ENCODE measurements around the gene PRTN3. TPM values are rescaled to one million over a fixed set of nuclear protein-coding genes. Genes with fewer than 3 reads are reported as not detected.
"Not testable (repeated sequence)": the region's sequence is repeated elsewhere in the genome, so short reads cannot be mapped to it uniquely, and the experiment has no call there.

PRTN3 gene
- total and polyA plus RNA-seq, 7 experiments from 2014 or later = 2.7 TPM; not detected in 6

DNA sequence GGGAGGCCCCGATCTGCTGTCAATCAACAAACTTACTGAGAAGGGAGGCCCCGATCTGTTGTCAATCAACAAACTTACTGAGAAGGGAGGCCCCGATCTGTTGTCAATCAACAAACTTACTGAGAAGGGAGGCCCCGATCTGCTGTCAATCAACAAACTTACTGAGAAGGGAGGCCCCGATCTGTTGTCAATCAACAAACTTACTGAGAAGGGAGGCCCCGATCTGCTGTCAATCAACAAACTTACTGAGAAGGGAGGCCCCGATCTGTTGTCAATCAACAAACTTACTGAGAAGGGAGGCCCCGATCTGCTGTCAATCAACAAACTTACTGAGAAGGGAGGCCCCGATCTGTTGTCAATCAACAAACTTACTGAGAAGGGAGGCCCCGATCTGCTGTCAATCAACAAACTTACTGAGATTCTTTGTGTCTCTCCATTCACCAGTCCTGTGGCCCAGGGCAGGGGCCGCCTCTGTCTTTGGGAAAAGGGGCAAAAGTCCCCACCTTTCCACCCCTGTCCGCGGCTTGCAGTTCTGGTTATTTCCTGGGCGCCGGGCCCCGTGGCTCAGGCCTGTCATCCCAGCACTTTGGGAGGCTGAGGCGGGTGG is 12.9 kb downstream of the PRTN3 start:
- POLR2A ChIA-PET; H3K4me3 ChIP-seq (ENCODE audit: low read length); H3K27me3 ChIP-seq (ENCODE audit: control insufficient read depth in 2 of 2, insufficient read depth in 2 of 2, low read length in 2 of 2); CTCF ChIA-PET; H3K4me1 Mint-ChIP-seq; H3K27ac Mint-ChIP-seq; H3K9me3 ChIP-seq (ENCODE audit: control insufficient read depth in 2 of 3, low read length in 3 of 3); intact Hi-C loops (cut with micrococcal nuclease); H3K4me3 Mint-ChIP-seq; H3K27ac ChIP-seq (ENCODE audit: low read depth, low read length); ATAC-seq; H3K36me3 ChIP-seq (ENCODE audit: control insufficient read depth in 2 of 3, insufficient read depth in 3 of 3, low read length in 3 of 3); H3K9me3 Mint-ChIP-seq; H3K36me3 Mint-ChIP-seq; DNase-seq; H3K4me1 ChIP-seq (ENCODE audit: control insufficient read depth in 2 of 2, insufficient read depth in 2 of 2, low read length in 2 of 2): not testable (repeated sequence)
- peaks cover 0 to 20% (median 8%) of the 10 kb centered on the region in 5 donors for H3K27me3 Mint-ChIP-seq

DNA sequence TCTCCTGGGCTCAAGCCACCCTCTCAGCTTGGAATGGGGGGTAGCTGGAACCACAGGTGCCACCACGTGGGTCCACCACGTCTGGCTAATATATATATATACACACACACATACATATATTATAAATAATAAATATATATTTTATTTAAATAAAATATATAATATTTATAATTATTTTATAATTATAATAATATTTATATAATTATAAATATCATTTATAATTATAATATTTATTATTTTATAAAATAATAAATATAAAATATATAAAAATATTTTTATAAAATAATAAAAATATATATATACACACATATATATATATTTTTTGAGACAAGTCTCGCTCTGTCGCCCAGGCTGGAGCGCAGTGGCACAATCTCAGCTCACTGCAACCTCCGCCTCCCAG is 13.8 kb downstream of the PRTN3 start:
- CTCF ChIA-PET = interaction anchor here (0.6 to 1.1 kb wide), 2 partner anchors 324 to 566 kb away, joined by 3 to 4 read pairs; no protein-coding TSS in a partner anchor
- Mint-ChIP-seq H3K4me1 (peaks cover 0 to 8% (median 0%) of the 10 kb centered on the region in 7 donors), H3K4me3 (no peak overlapping the region), H3K27me3 (peaks cover 0 to 18% (median 5%) of the 10 kb centered on the region in 5 donors), H3K9me3 (peaks cover 0 to 2% (median 0%) of the 10 kb centered on the region in 11 donors), H3K36me3 (no peaks in the 10 kb centered on the region), H3K27ac (no peak overlapping the region)
- Histone ChIP-seq H3K4me3 (ENCODE audit: low read length) (no peak overlapping the region), H3K4me1 (ENCODE audit: control insufficient read depth in 2 of 2, insufficient read depth in 2 of 2, low read length in 2 of 2) (no peaks in the 10 kb centered on the region), H3K36me3 (ENCODE audit: control insufficient read depth in 2 of 3, insufficient read depth in 3 of 3, low read length in 3 of 3) (no peaks in the 10 kb centered on the region), H3K27ac (ENCODE audit: low read depth, low read length) (no peak overlapping the region), H3K9me3 (ENCODE audit: control insufficient read depth in 2 of 3, low read length in 3 of 3) (no peaks in the 10 kb centered on the region), H3K27me3 (ENCODE audit: control insufficient read depth in 2 of 2, insufficient read depth in 2 of 2, low read length in 2 of 2) (no peaks in the 10 kb centered on the region)
- intact Hi-C loops (cut with micrococcal nuclease) = no loop called here
- DNase-seq (no peak), ATAC-seq (no peak)
- POLR2A ChIA-PET = interaction anchor here (0.6 kb wide), 1 partner anchor 308 kb away, joined by 4 read pairs; no protein-coding TSS in a partner anchor

DNA sequence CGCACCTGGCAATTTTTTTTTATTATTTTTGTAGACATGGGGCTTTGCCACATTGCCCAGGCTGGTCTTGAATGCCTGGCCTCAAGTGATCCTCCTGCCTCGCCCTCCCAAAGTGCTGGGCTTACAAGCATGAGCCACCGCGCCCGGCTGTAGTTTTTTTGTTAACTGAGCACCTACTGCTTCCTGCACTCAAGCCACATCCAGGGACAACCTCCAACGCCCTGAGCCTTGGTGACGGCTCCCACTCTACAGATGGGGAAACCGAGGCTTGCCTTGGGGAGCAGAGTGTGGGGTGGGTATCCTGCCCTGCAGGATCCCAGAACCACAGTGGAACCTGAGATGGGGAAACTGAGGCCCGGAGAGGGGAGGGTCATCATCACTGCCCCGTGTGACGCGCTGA is 14.3 kb downstream of the PRTN3 start:
- ChIA-PET POLR2A (interaction anchor here (0.6 kb wide), 1 partner anchor 61 kb away, joined by 3 read pairs; no protein-coding TSS in a partner anchor), CTCF (interaction anchor here (0.7 to 2.4 kb wide), 3 partner anchors 64 to 323 kb away, joined by 3 to 8 read pairs (median 4); no protein-coding TSS in a partner anchor)
- H3K9me3 Mint-ChIP-seq = peaks cover 0 to 2% (median 0%) of the 10 kb centered on the region in 11 donors
- H3K4me1 Mint-ChIP-seq = peaks cover 0 to 10% (median 0%) of the 10 kb centered on the region in 7 donors
- ATAC-seq (no peak), DNase-seq (no peak)
- H3K27ac ChIP-seq (ENCODE audit: low read depth, low read length) = no peak overlapping the region
- intact Hi-C loops (cut with micrococcal nuclease) = no loop called here
- H3K4me3 Mint-ChIP-seq = no peak overlapping the region
- H3K27me3 Mint-ChIP-seq = peaks cover 0 to 22% (median 0%) of the 10 kb centered on the region in 5 donors
- H3K4me3 ChIP-seq (ENCODE audit: low read length) = no peak overlapping the region
- H3K36me3 Mint-ChIP-seq = no peaks in the 10 kb centered on the region
- H3K4me1 ChIP-seq (ENCODE audit: control insufficient read depth in 2 of 2, insufficient read depth in 2 of 2, low read length in 2 of 2) = no peaks in the 10 kb centered on the region
- H3K36me3 ChIP-seq (ENCODE audit: control insufficient read depth in 2 of 3, insufficient read depth in 3 of 3, low read length in 3 of 3) = no peaks in the 10 kb centered on the region
- no peak overlapping the region for H3K27ac Mint-ChIP-seq
- no peaks in the 10 kb centered on the region for H3K9me3 ChIP-seq (ENCODE audit: control insufficient read depth in 2 of 3, low read length in 3 of 3)
- H3K27me3 ChIP-seq (ENCODE audit: control insufficient read depth in 2 of 2, insufficient read depth in 2 of 2, low read length in 2 of 2) = no peaks in the 10 kb centered on the region

DNA sequence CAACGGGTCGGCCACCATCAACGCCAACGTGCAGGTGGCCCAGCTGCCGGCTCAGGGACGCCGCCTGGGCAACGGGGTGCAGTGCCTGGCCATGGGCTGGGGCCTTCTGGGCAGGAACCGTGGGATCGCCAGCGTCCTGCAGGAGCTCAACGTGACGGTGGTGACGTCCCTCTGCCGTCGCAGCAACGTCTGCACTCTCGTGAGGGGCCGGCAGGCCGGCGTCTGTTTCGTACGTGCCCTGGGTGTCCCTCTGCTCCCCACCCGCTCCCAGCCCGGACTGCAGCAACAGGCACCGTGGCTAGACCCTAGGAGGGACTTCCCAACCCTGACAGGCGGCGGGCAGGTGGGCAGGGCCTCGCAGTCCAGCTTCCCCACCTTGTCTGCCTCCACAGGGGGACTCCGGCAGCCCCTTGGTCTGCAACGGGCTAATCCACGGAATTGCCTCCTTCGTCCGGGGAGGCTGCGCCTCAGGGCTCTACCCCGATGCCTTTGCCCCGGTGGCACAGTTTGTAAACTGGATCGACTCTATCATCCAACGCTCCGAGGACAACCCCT is 14.8 kb downstream of the PRTN3 start:
- Histone ChIP-seq H3K27ac (ENCODE audit: low read depth, low read length) (no peak overlapping the region), H3K9me3 (ENCODE audit: control insufficient read depth in 2 of 3, low read length in 3 of 3) (no peaks in the 10 kb centered on the region), H3K4me1 (ENCODE audit: control insufficient read depth in 2 of 2, insufficient read depth in 2 of 2, low read length in 2 of 2) (no peaks in the 10 kb centered on the region), H3K36me3 (ENCODE audit: control insufficient read depth in 2 of 3, insufficient read depth in 3 of 3, low read length in 3 of 3) (no peaks in the 10 kb centered on the region), H3K27me3 (ENCODE audit: control insufficient read depth in 2 of 2, insufficient read depth in 2 of 2, low read length in 2 of 2) (no peaks in the 10 kb centered on the region), H3K4me3 (ENCODE audit: low read length) (no peak overlapping the region)
- Mint-ChIP-seq H3K27ac (no peak overlapping the region), H3K27me3 (peaks cover 0 to 23% (median 0%) of the 10 kb centered on the region in 5 donors), H3K4me1 (peaks cover 0 to 11% (median 0%) of the 10 kb centered on the region in 7 donors), H3K4me3 (no peak overlapping the region), H3K36me3 (no peaks in the 10 kb centered on the region), H3K9me3 (peaks cover 0 to 2% (median 0%) of the 10 kb centered on the region in 11 donors)
- ATAC-seq (no peak), DNase-seq (no peak)
- intact Hi-C loops (cut with micrococcal nuclease) = no loop called here
- ChIA-PET CTCF (interaction anchor here (0.6 to 2.4 kb wide), 6 partner anchors 10 to 323 kb away, joined by 3 to 8 read pairs (median 4); partner anchors contain the start of gene WDR18), POLR2A (interaction anchor here (0.6 kb wide), 1 partner anchor 60 kb away, joined by 3 read pairs; no protein-coding TSS in a partner anchor)

DNA sequence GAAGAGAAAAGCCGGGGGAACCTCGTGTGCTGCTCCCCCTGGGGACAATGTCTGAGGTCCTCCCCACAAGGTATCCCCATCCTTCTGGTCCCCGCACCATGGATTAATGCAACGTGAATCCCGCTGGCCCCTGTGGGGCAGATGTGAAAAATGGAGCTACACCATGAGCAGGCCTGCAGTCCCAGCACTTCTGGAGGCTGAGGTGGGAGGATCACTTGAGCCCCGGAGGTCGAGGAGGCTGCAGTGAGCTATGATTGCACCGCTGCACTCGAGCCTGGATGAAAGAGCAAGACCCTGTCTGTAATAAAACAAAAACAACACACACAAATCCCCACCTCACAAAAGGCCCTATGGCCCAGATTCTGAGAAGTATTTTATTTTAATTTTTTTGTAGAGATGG is 17.5 kb downstream of the PRTN3 start:
- no peaks in the 10 kb centered on the region for H3K36me3 ChIP-seq (ENCODE audit: control insufficient read depth in 2 of 3, insufficient read depth in 3 of 3, low read length in 3 of 3)
- Mint-ChIP-seq H3K27ac (peak overlapping the region in 1 of 9 donors; percentile 24), H3K4me1 (peaks cover 0 to 17% (median 9%) of the 10 kb centered on the region in 7 donors), H3K27me3 (peaks cover 0 to 23% (median 0%) of the 10 kb centered on the region in 5 donors), H3K36me3 (no peaks in the 10 kb centered on the region), H3K9me3 (peaks cover 0 to 2% (median 0%) of the 10 kb centered on the region in 11 donors), H3K4me3 (no peak overlapping the region)
- ChIA-PET POLR2A (interaction anchor here (0.6 to 3.0 kb wide), 2 partner anchors 62 to 168 kb away, joined by 3 to 11 read pairs; partner anchors contain the start of gene CNN2), CTCF (interaction anchor here (0.6 to 2.1 kb wide), 6 partner anchors 51 to 208 kb away, joined by 3 to 5 read pairs (median 4); partner anchors contain the start of gene WDR18)
- no peak overlapping the region for H3K4me3 ChIP-seq (ENCODE audit: low read length)
- no peak for ATAC-seq
- peaks cover 9 to 13% of the 10 kb centered on the region in 2 donors for H3K4me1 ChIP-seq (ENCODE audit: control insufficient read depth in 2 of 2, insufficient read depth in 2 of 2, low read length in 2 of 2)
- no peaks in the 10 kb centered on the region for H3K27me3 ChIP-seq (ENCODE audit: control insufficient read depth in 2 of 2, insufficient read depth in 2 of 2, low read length in 2 of 2)
- DNase-seq = no peak
- intact Hi-C loops (cut with micrococcal nuclease) = no loop called here
- H3K27ac ChIP-seq (ENCODE audit: low read depth, low read length) = no peak overlapping the region
- H3K9me3 ChIP-seq (ENCODE audit: control insufficient read depth in 2 of 3, low read length in 3 of 3) = no peaks in the 10 kb centered on the region

DNA sequence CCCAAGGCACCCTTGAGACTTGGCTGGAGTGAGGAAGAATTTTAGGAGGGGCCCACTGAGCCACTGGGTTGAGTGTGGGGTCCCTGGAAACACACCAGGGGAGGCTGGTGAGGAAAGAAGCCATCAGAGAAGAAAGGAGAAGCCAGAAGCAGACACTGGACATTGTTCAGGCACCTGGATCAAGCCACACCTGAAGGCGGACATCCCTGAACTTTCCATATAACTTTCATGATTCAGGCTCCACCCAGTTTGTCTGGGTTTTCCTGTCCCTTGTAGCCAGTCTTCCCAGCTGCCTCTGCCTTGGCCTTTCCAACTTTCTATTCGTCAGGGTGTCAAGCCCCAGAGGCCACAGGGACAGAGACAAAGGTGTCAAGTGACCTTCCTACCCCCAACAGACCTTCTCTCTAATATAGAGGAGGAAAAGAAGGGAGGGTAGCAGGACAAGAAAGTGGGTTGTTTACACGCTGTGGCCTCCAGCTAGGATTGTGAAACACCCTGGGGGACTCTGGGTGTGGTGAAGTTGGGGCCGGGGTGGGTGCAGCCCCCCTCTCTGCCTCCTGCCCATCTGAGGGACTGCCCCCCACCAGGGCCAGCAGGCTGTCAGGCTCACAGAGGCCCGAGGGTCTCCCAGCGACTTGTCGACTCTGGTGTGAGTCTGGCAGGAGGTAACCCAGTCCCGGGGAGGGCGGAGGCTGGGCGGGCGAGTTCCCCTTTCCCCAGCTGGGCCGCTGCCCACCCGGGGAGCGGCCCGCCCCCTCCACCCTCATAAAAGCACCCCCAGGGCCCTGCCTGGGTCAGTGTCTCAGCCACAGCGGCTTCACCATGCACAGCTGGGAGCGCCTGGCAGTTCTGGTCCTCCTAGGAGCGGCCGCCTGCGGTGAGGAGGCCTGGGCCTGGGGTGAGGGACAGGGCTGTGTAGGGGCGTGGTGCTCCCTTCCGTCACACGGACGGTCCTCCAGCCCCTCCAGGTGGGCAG is 18.4 kb downstream of the PRTN3 start, which contains the start of gene CFD:
Gene CFD (plus strand): TSS at position 797 of the 976 bp plus-strand sequence. CDS start 26 bp downstream, at position 823.
- Mint-ChIP-seq H3K4me1 (peaks cover 0 to 18% (median 16%) of the 10 kb centered on the region in 7 donors), H3K4me3 (peak within 1 kb of the TSS in 6 of 10 donors; percentile 25 to 64 (median 39)), H3K36me3 (no peaks in the 10 kb centered on the region), H3K27ac (peak within 1 kb of the TSS in 1 of 9 donors; percentile 24), H3K9me3 (peaks cover 0 to 2% (median 0%) of the 10 kb centered on the region in 11 donors), H3K27me3 (peaks cover 0 to 19% (median 0%) of the 10 kb centered on the region in 5 donors)
- no peak for DNase-seq
- Histone ChIP-seq H3K4me1 (ENCODE audit: control insufficient read depth in 2 of 2, insufficient read depth in 2 of 2, low read length in 2 of 2) (peaks cover 14 to 21% of the 10 kb centered on the region in 2 donors), H3K27ac (ENCODE audit: low read depth, low read length) (no peak within 1 kb of the TSS), H3K9me3 (ENCODE audit: control insufficient read depth in 2 of 3, low read length in 3 of 3) (no peaks in the 10 kb centered on the region), H3K27me3 (ENCODE audit: control insufficient read depth in 2 of 2, insufficient read depth in 2 of 2, low read length in 2 of 2) (no peaks in the 10 kb centered on the region), H3K36me3 (ENCODE audit: control insufficient read depth in 2 of 3, insufficient read depth in 3 of 3, low read length in 3 of 3) (no peaks in the 10 kb centered on the region), H3K4me3 (ENCODE audit: low read length) (no peak within 1 kb of the TSS)
- POLR2A ChIA-PET = interaction anchor here (0.6 to 3.0 kb wide), 4 partner anchors 58 to 370 kb away, joined by 3 to 11 read pairs (median 4); partner anchors contain the start of gene CNN2
- intact Hi-C loops (cut with micrococcal nuclease) = no loop called here
- ATAC-seq = peak; percentile 18
- CTCF ChIA-PET = interaction anchor here (0.6 to 2.1 kb wide), 5 partner anchors 51 to 125 kb away, joined by 3 to 5 read pairs (median 4); partner anchors contain the start of gene WDR18

All from naive thymus-derived CD4-positive, alpha-beta T cell (primary cell).